ENCODE data around the gene PADI6.
"Not testable (repeated sequence)": the region's sequence is repeated elsewhere in the genome, so short reads cannot be mapped to it uniquely, and the experiment has no call there.

The PADI6 gene

GRCh38 chr1:17371896-17372295 is at the start of gene PADI6:
Gene PADI6, plus strand, starts transcription at chr1:17372196. Its CDS starts 50 bp downstream, at chr1:17372246.
- DNase-seq = no peak

- no peak for DNase-seq
Measured at GRCh38 chr1:17328855-17329254, 43.1 kb upstream of the PADI6 start.

GRCh38 chr1:17329610-17330009 is 42.4 kb upstream of the PADI6 start:
- DNase-seq = no peak

- DNase-seq = no peak
Measured at GRCh38 chr1:17330856-17331255, 41.1 kb upstream of the PADI6 start.

GRCh38 chr1:17333081-17333480 is 38.9 kb upstream of the PADI6 start:
- DNase-seq = no peak

GRCh38 chr1:17335821-17336710 is 35.9 kb upstream of the PADI6 start:
- peak; percentile 8 for DNase-seq

- no peak for DNase-seq
Measured at GRCh38 chr1:17338706-17339493, 33.1 kb upstream of the PADI6 start.

GRCh38 chr1:17339521-17339920 is 32.5 kb upstream of the PADI6 start:
- DNase-seq = no peak

- DNase-seq = no peak
Measured at GRCh38 chr1:17340358-17340757, 31.6 kb upstream of the PADI6 start.

GRCh38 chr1:17342014-17342441 is 30.0 kb upstream of the PADI6 start:
- DNase-seq = no peak

GRCh38 chr1:17345506-17345905 is 26.5 kb upstream of the PADI6 start:
- not testable (repeated sequence) for DNase-seq

- no peak for DNase-seq
Measured at GRCh38 chr1:17346046-17346789, 25.8 kb upstream of the PADI6 start.

- DNase-seq = no peak
Measured at GRCh38 chr1:17347769-17348592, 24.0 kb upstream of the PADI6 start.

GRCh38 chr1:17348593-17349234 is 23.3 kb upstream of the PADI6 start:
- DNase-seq = no peak

GRCh38 chr1:17350083-17350482 is 21.9 kb upstream of the PADI6 start:
- no peak for DNase-seq

- DNase-seq = no peak
Measured at GRCh38 chr1:17350928-17351446, 21.0 kb upstream of the PADI6 start.

GRCh38 chr1:17351598-17352324 is 20.2 kb upstream of the PADI6 start:
- DNase-seq = no peak

GRCh38 chr1:17352419-17352909 is 19.5 kb upstream of the PADI6 start:
- no peak for DNase-seq

- DNase-seq = no peak
Measured at GRCh38 chr1:17355898-17356297, 16.1 kb upstream of the PADI6 start.

GRCh38 chr1:17356387-17357026 is 15.5 kb upstream of the PADI6 start:
- no peak for DNase-seq
